ENCODE data around the gene CLTA. TPM values are rescaled to one million over a fixed set of nuclear protein-coding genes. Genes with fewer than 3 reads are reported as not detected.
"Not testable (repeated sequence)": the region's sequence is repeated elsewhere in the genome, so short reads cannot be mapped to it uniquely, and the experiment has no call there.

The CLTA gene
- total and polyA plus RNA-seq, 2 of the 8 experiments (the other 6 are each of a cell fraction or from before 2014, with no cell fraction given), result 137 to 236 TPM

GRCh38 chr9:36239675-36240074 lies 49.0 kb downstream of the CLTA start:
- DNase-seq (ENCODE audit: low read depth in 1 of 2, low spot score in 2 of 2), result not testable (repeated sequence)

More at GRCh38 chr9:36239675-36240074, 49.0 kb downstream of the CLTA start:
- not testable (repeated sequence) for H2BK20ac ChIP-seq (ENCODE audit: low read length); H3K4me2 ChIP-seq (ENCODE audit: insufficient read depth in 1 of 2, low read depth in 2 of 2, low read length in 2 of 2); H2AFZ ChIP-seq (ENCODE audit: low read length); H3K4me3 ChIP-seq (ENCODE audit: extremely low read depth in 1 of 4, insufficient read depth in 2 of 4, low read depth in 3 of 4, low read length in 4 of 4); H2BK12ac ChIP-seq (ENCODE audit: low read depth, low read length); H2AK5ac ChIP-seq (ENCODE audit: low read depth, low read length); H3K36me3 ChIP-seq (ENCODE audit: control insufficient read depth in 2 of 4, insufficient read depth in 4 of 4, low read length in 3 of 4); H3K9me3 ChIP-seq (ENCODE audit: insufficient read depth in 2 of 2, low read depth in 1 of 2, low read length in 1 of 2); H3K4ac ChIP-seq (replicated peaks; ENCODE audit: insufficient read length, low read depth, low read length); H2BK120ac ChIP-seq (replicated peaks; ENCODE audit: low read depth, low read length); H4K20me1 ChIP-seq (replicated peaks in 1 of 2; ENCODE audit: control insufficient read depth in 1 of 2, insufficient read depth in 2 of 2, low read length in 2 of 2); H3K23ac ChIP-seq (ENCODE audit: insufficient read length); H4K91ac ChIP-seq (replicated peaks; ENCODE audit: insufficient read length, low read length); H2BK5ac ChIP-seq (ENCODE audit: low read depth, low read length); H3K4me1 ChIP-seq (replicated peaks in 1 of 4; ENCODE audit: control insufficient read depth in 3 of 4, insufficient read depth in 4 of 4, low read length in 3 of 4); H3K79me2 ChIP-seq (ENCODE audit: control insufficient read depth in 1 of 2, insufficient read depth in 2 of 2, low read length in 2 of 2); H3K56ac ChIP-seq (replicated peaks; ENCODE audit: insufficient read length, low read depth, low read length); H2BK15ac ChIP-seq (ENCODE audit: low read length); H4K5ac ChIP-seq (ENCODE audit: insufficient read length, low read depth, low read length); H3K79me1 ChIP-seq (ENCODE audit: low read depth, low read length); H4K8ac ChIP-seq (ENCODE audit: extremely low read depth, insufficient read depth, low read length); H3K18ac ChIP-seq (ENCODE audit: extremely low read depth, low read length); H3K14ac ChIP-seq (ENCODE audit: insufficient read length); H3K27ac ChIP-seq (ENCODE audit: low read depth, low read length); FAIRE-seq; H3K9ac ChIP-seq (replicated peaks in 1 of 4; ENCODE audit: extremely low read depth in 1 of 4, low read depth in 3 of 4, low read length in 3 of 4); H3K27me3 ChIP-seq (replicated peaks in 1 of 4; ENCODE audit: control insufficient read depth in 3 of 4, extremely low read depth in 1 of 4, insufficient read depth in 3 of 4, low read length in 3 of 4); H3K23me2 ChIP-seq (ENCODE audit: low read depth, low read length)
- 92% methylated on average over 3 of the region's 3 CpGs; no CpG with 5 or more reads in 1 of the 2 experiments for WGBS, 2 experiments (ENCODE audit: extremely low coverage in 1 of 2, insufficient coverage in 1 of 2, insufficient read length in 1 of 2, insufficient replicate concordance in 2 of 2, low coverage in 1 of 2, low lambda C conversion rate in 2 of 2, missing lambda C conversion rate in 1 of 2)
- CTCF ChIA-PET (ENCODE audit: partially characterized antibody), result interaction anchor here (1.1 kb wide), 1 partner anchor 89 kb away, joined by 4 read pairs; no protein-coding TSS in a partner anchor
- POLR2A ChIA-PET (ENCODE audit: partially characterized antibody), result interaction anchor here (0.6 kb wide), 1 partner anchor 1865 kb away, joined by 3 read pairs; no protein-coding TSS in a partner anchor

Data from H1 (cell line).